CD4-positive, alpha-beta T cell (primary cell): ENCODE data around the gene KIF3B. TPM values are rescaled to one million over a fixed set of nuclear protein-coding genes. Genes with fewer than 3 reads are reported as not detected.

Source experiments
- ATAC-seq: fragments of 200-7000 bp; cut with Tn5 transposase; one replicate; pipeline ENCODE4 v1.10.0; 2022; ENCODE audit warnings: mild to moderate bottlenecking; ENCODE audit not compliant: poor library complexity
- CTCF ChIA-PET: fragments of 350-600 bp; sonication (Branson Sonifier 250); formaldehyde crosslinking; loops from one replicate; lab custom pipeline; 2021; ENCODE audit warnings: antibody characterized with exemption, inconsistent platforms; lab: Charles Lee
- POLR2A ChIA-PET: fragments of 350-600 bp; sonication (Branson Sonifier 250); formaldehyde crosslinking; loops from one replicate; lab custom pipeline; 2021; ENCODE audit warnings: antibody characterized with exemption, inconsistent platforms; lab: Charles Lee
- DNase-seq, 14 experiments: peaks; one replicate each; pipeline ENCODE4 v3.0.0-alpha.2; 2013 to 2020; ENCODE audit warnings: mixed read lengths in 2 of 14
- H3K27ac ChIP-seq, 2 donors: one replicate each; pipeline versions ENCODE4 v1.5.1 to v1.7.0; 2013; ENCODE audit warnings: low read length in 2 of 2, low read depth in 1 of 2, mild to moderate bottlenecking in 1 of 2
- H3K27me3 ChIP-seq, 2 experiments: 1 replicate in 1 of 2; 2 replicates in 1 of 2; pipeline versions ENCODE4 v1.6.1 to v1.7.0; 2013; ENCODE audit warnings: low read length in 2 of 2, control low read depth in 1 of 2, mild to moderate bottlenecking in 1 of 2, moderate library complexity in 1 of 2; ENCODE audit not compliant: insufficient read depth in 2 of 2, control insufficient read depth in 1 of 2
- H3K36me3 ChIP-seq: one replicate; pipeline ENCODE4 v1.6.1; 2013; ENCODE audit warnings: low read length, control low read depth; ENCODE audit not compliant: insufficient read depth
- H3K4me1 ChIP-seq: one replicate; pipeline ENCODE4 v1.6.1; 2013; ENCODE audit warnings: low read length, control low read depth; ENCODE audit not compliant: insufficient read depth
- H3K4me3 ChIP-seq: one replicate; pipeline ENCODE4 v1.5.1; 2013; ENCODE audit warnings: mild to moderate bottlenecking, low read length, moderate library complexity
- H3K9me3 ChIP-seq, 2 experiments: 1 replicate in 1 of 2; 2 replicates in 1 of 2; pipeline versions ENCODE4 v1.6.1 to v1.7.0; 2013; ENCODE audit warnings: low read length in 2 of 2, mild to moderate bottlenecking in 2 of 2, control low read depth in 1 of 2, moderate library complexity in 1 of 2; ENCODE audit not compliant: control insufficient read depth in 1 of 2, insufficient read depth in 1 of 2
- H3K27ac Mint-ChIP-seq: one replicate; pipeline ENCODE4 v1.8.0; 2020; ENCODE audit warnings: mixed read lengths
- H3K27me3 Mint-ChIP-seq: one replicate; pipeline ENCODE4 v1.8.0; 2021; ENCODE audit warnings: mixed read lengths
- H3K36me3 Mint-ChIP-seq: one replicate; pipeline ENCODE4 v1.8.0; 2021; ENCODE audit warnings: low read depth, mixed read lengths
- H3K4me1 Mint-ChIP-seq: one replicate; pipeline ENCODE4 v1.8.0; 2021; ENCODE audit warnings: low read depth, mixed read lengths
- H3K4me3 Mint-ChIP-seq: one replicate; pipeline ENCODE4 v1.8.0; 2020; ENCODE audit warnings: mild to moderate bottlenecking, mixed read lengths
- H3K9me3 Mint-ChIP-seq: one replicate; pipeline ENCODE4 v1.8.0; 2020; ENCODE audit warnings: mixed read lengths
- CTCF ChIP-seq: fragments of 200-600 bp; IDR thresholded peaks from one replicate; pipeline ENCODE4 v1.8.0; 2022; ENCODE audit warnings: antibody characterized with exemption, mild to moderate bottlenecking
- intact Hi-C, 2 experiments: fragments of 100-400 bp; cut with DNase I in 1 of 2; cut with micrococcal nuclease in 1 of 2; formaldehyde crosslinking; loops; one replicate each; pipeline versions ENCODE4 v1.15.1 to v1.9.0; 2023 to 2025; cut with DNase I, micrococcal nuclease
- total RNA-seq, 174 experiments: library from RNA in 2 of 174; stranded (reverse) in 2 of 174; gene quantifications; one replicate each; pipeline ENCODE4 v1.2.3 and lab custom pipeline; 2021 to 2026

KIF3B gene
- total RNA-seq, 2 experiments from 2014 or later = 7.3 TPM

- Histone ChIP-seq H3K36me3 (peaks cover 3% of the 10 kb centered on the region), H3K9me3 (no peaks in the 10 kb centered on the region), H3K4me3 (no peak overlapping the region), H3K4me1 (no peaks in the 10 kb centered on the region), H3K27me3 (no peaks in the 10 kb centered on the region), H3K27ac (no peak overlapping the region)
- Mint-ChIP-seq H3K9me3 (no peaks in the 10 kb centered on the region), H3K4me3 (no peak overlapping the region), H3K27ac (no peak overlapping the region), H3K27me3 (no peaks in the 10 kb centered on the region), H3K4me1 (peaks cover 40% of the 10 kb centered on the region), H3K36me3 (peaks cover 5% of the 10 kb centered on the region)
- POLR2A ChIA-PET = no interaction called here
- DNase-seq = no peak
- no peak for ATAC-seq
- intact Hi-C loops = no loop called here
- CTCF ChIA-PET = no interaction called here
- no peak for TF ChIP-seq CTCF
Measured at GRCh38 chr20:32297439-32297838, 20.0 kb downstream of the KIF3B start.

- Histone ChIP-seq H3K4me3 (no peak overlapping the region), H3K27ac (no peak overlapping the region), H3K36me3 (peaks cover 3% of the 10 kb centered on the region), H3K27me3 (no peaks in the 10 kb centered on the region), H3K9me3 (no peaks in the 10 kb centered on the region), H3K4me1 (no peaks in the 10 kb centered on the region)
- no peak for DNase-seq
- intact Hi-C loops = no loop called here
- ATAC-seq = no peak
- ChIA-PET POLR2A (no interaction called here), CTCF (no interaction called here)
- Mint-ChIP-seq H3K36me3 (peaks cover 5% of the 10 kb centered on the region), H3K27me3 (no peaks in the 10 kb centered on the region), H3K9me3 (no peaks in the 10 kb centered on the region), H3K4me3 (no peak overlapping the region), H3K27ac (no peak overlapping the region), H3K4me1 (peaks cover 25% of the 10 kb centered on the region)
- TF ChIP-seq CTCF = no peak
Measured at GRCh38 chr20:32300647-32301046, 23.2 kb downstream of the KIF3B start.

GRCh38 chr20:32301719-32302506 lies 24.5 kb downstream of the KIF3B start:
- TF ChIP-seq CTCF = no peak
- Histone ChIP-seq H3K36me3 (peaks cover 3% of the 10 kb centered on the region), H3K9me3 (no peaks in the 10 kb centered on the region), H3K4me3 (no peak overlapping the region), H3K27me3 (no peaks in the 10 kb centered on the region), H3K27ac (no peak overlapping the region), H3K4me1 (no peaks in the 10 kb centered on the region)
- ChIA-PET CTCF (no interaction called here), POLR2A (interaction anchor here (0.8 kb wide), 1 partner anchor 15 kb away, joined by 3 read pairs; no protein-coding TSS in a partner anchor)
- ATAC-seq (no peak), DNase-seq (no peak)
- Mint-ChIP-seq H3K27ac (no peak overlapping the region), H3K36me3 (peaks cover 5% of the 10 kb centered on the region), H3K27me3 (no peaks in the 10 kb centered on the region), H3K4me1 (peaks cover 26% of the 10 kb centered on the region), H3K9me3 (no peaks in the 10 kb centered on the region), H3K4me3 (no peak overlapping the region)
- intact Hi-C loops = no loop called here
